Activated CD4-positive, alpha-beta memory T cell treated with anti-CD3 and anti-CD28 coated beads for 36 hours (primary cell): ENCODE results near the gene GCNT1. TPM values are rescaled to one million over a fixed set of nuclear protein-coding genes. Genes with fewer than 3 reads are reported as not detected.
"Not testable (repeated sequence)": the region's sequence is repeated elsewhere in the genome, so short reads cannot be mapped to it uniquely, and the experiment has no call there.

Source experiments
- CTCF ChIA-PET: fragments of 350-600 bp; sonication (Branson Sonifier 250); formaldehyde crosslinking; loops from one replicate; lab custom pipeline; 2021; ENCODE audit warnings: antibody characterized with exemption, inconsistent platforms; lab: Charles Lee
- POLR2A ChIA-PET: fragments of 350-600 bp; sonication (Branson Sonifier 250); formaldehyde crosslinking; loops from one replicate; lab custom pipeline; 2021; ENCODE audit warnings: antibody characterized with exemption; lab: Charles Lee
- DNase-seq: peaks from one replicate; pipeline ENCODE4 v3.0.0-alpha.2; 2020
- H3K27ac Mint-ChIP-seq: one replicate; pipeline ENCODE4 v1.8.0; 2021; ENCODE audit warnings: mixed read lengths
- H3K27me3 Mint-ChIP-seq: one replicate; pipeline ENCODE4 v1.8.0; 2021; ENCODE audit warnings: mixed read lengths
- H3K36me3 Mint-ChIP-seq: one replicate; pipeline ENCODE4 v1.8.0; 2021; ENCODE audit warnings: mixed read lengths
- H3K4me1 Mint-ChIP-seq: one replicate; pipeline ENCODE4 v1.8.0; 2021; ENCODE audit warnings: low read depth, mixed read lengths
- H3K4me3 Mint-ChIP-seq: one replicate; pipeline ENCODE4 v1.8.0; 2021; ENCODE audit warnings: mild to moderate bottlenecking, mixed read lengths
- H3K9me3 Mint-ChIP-seq: one replicate; pipeline ENCODE4 v1.8.0; 2021; ENCODE audit warnings: mixed read lengths
- intact Hi-C: fragments of 100-400 bp; cut with micrococcal nuclease; formaldehyde crosslinking; loops from one replicate; pipeline ENCODE4 v1.15.1; 2023
- total RNA-seq, 2 experiments: library from RNA; stranded (reverse); gene quantifications; one replicate each; pipeline ENCODE4 v1.2.3, GENCODE V29; 2021

GCNT1 gene
- total RNA-seq, 2 experiments from 2014 or later: 6.7 to 6.9 TPM

- H3K4me1 Mint-ChIP-seq: no peaks in the 10 kb centered on the region
These were observed 66.2 kb downstream of the GCNT1 start for GRCh38 chr9:76525196-76525595.

GRCh38 chr9:76526026-76526425, 67.0 kb downstream of the GCNT1 start:
- Mint-ChIP-seq H3K4me1 (peaks cover 5% of the 10 kb centered on the region), H3K27ac (no peak overlapping the region), H3K4me3 (no peak overlapping the region), H3K36me3 (no peaks in the 10 kb centered on the region), H3K27me3 (no peaks in the 10 kb centered on the region), H3K9me3 (no peaks in the 10 kb centered on the region)
- ChIA-PET POLR2A (no interaction called here), CTCF (no interaction called here)
- intact Hi-C loops: no loop called here
- DNase-seq: no peak

More at GRCh38 chr9:76525196-76525595, 66.2 kb downstream of the GCNT1 start:
- Mint-ChIP-seq H3K9me3 (no peaks in the 10 kb centered on the region), H3K4me3 (no peak overlapping the region), H3K27me3 (no peaks in the 10 kb centered on the region), H3K36me3 (no peaks in the 10 kb centered on the region), H3K27ac (no peak overlapping the region)
- intact Hi-C loops: no loop called here
- DNase-seq: no peak
- ChIA-PET POLR2A (no interaction called here), CTCF (no interaction called here)

- Mint-ChIP-seq H3K27ac (no peak overlapping the region), H3K9me3 (no peaks in the 10 kb centered on the region), H3K27me3 (no peaks in the 10 kb centered on the region), H3K36me3 (no peaks in the 10 kb centered on the region), H3K4me3 (no peak overlapping the region), H3K4me1 (peaks cover 7% of the 10 kb centered on the region)
- no peak for DNase-seq
- ChIA-PET CTCF (no interaction called here), POLR2A (no interaction called here)
- intact Hi-C loops: no loop called here
These were observed 69.1 kb downstream of the GCNT1 start for GRCh38 chr9:76528056-76528455.

GRCh38 chr9:76528642-76529190, 69.7 kb downstream of the GCNT1 start:
- POLR2A ChIA-PET: no interaction called here

GRCh38 chr9:76529653-76530052, 70.7 kb downstream of the GCNT1 start:
- Mint-ChIP-seq H3K4me3 (no peak overlapping the region), H3K9me3 (no peaks in the 10 kb centered on the region), H3K27ac (no peak overlapping the region), H3K4me1 (peaks cover 15% of the 10 kb centered on the region), H3K36me3 (no peaks in the 10 kb centered on the region), H3K27me3 (no peaks in the 10 kb centered on the region)
- ChIA-PET POLR2A (no interaction called here), CTCF (no interaction called here)
- intact Hi-C loops: no loop called here
- DNase-seq: no peak

More at GRCh38 chr9:76528642-76529190, 69.7 kb downstream of the GCNT1 start:
- H3K27me3 Mint-ChIP-seq: no peaks in the 10 kb centered on the region
- no peak overlapping the region for H3K4me3 Mint-ChIP-seq
- DNase-seq: no peak
- no peak overlapping the region for H3K27ac Mint-ChIP-seq
- intact Hi-C loops: no loop called here
- H3K9me3 Mint-ChIP-seq: no peaks in the 10 kb centered on the region
- H3K36me3 Mint-ChIP-seq: no peaks in the 10 kb centered on the region
- peaks cover 12% of the 10 kb centered on the region for H3K4me1 Mint-ChIP-seq
- CTCF ChIA-PET: no interaction called here

- CTCF ChIA-PET: no interaction called here
- no peak overlapping the region for H3K27ac Mint-ChIP-seq
- H3K4me3 Mint-ChIP-seq: no peak overlapping the region
- POLR2A ChIA-PET: no interaction called here
- H3K4me1 Mint-ChIP-seq: peaks cover 15% of the 10 kb centered on the region
- H3K36me3 Mint-ChIP-seq: no peaks in the 10 kb centered on the region
- H3K27me3 Mint-ChIP-seq: no peaks in the 10 kb centered on the region
- H3K9me3 Mint-ChIP-seq: no peaks in the 10 kb centered on the region
- no peak for DNase-seq
- intact Hi-C loops: no loop called here
These were observed 71.6 kb downstream of the GCNT1 start for GRCh38 chr9:76530458-76531110.

GRCh38 chr9:76531231-76531780, 72.3 kb downstream of the GCNT1 start:
- no peak overlapping the region for H3K27ac Mint-ChIP-seq
- no peaks in the 10 kb centered on the region for H3K36me3 Mint-ChIP-seq
- H3K9me3 Mint-ChIP-seq: no peaks in the 10 kb centered on the region
- H3K4me3 Mint-ChIP-seq: no peak overlapping the region
- intact Hi-C loops: no loop called here
- H3K27me3 Mint-ChIP-seq: no peaks in the 10 kb centered on the region
- ChIA-PET CTCF (no interaction called here), POLR2A (no interaction called here)
- H3K4me1 Mint-ChIP-seq: peaks cover 15% of the 10 kb centered on the region
- DNase-seq: no peak

GRCh38 chr9:76532877-76533276, 73.9 kb downstream of the GCNT1 start:
- peaks cover 15% of the 10 kb centered on the region for H3K4me1 Mint-ChIP-seq
- H3K27ac Mint-ChIP-seq, H3K36me3 Mint-ChIP-seq, H3K4me3 Mint-ChIP-seq, H3K9me3 Mint-ChIP-seq, H3K27me3 Mint-ChIP-seq, intact Hi-C loops, POLR2A ChIA-PET, DNase-seq: not testable (repeated sequence)
- CTCF ChIA-PET: interaction anchor here (0.7 kb wide), 1 partner anchor 172 kb away, joined by 3 read pairs; no protein-coding TSS in a partner anchor

- ChIA-PET CTCF (interaction anchor here (0.6 to 0.9 kb wide), 2 partner anchors 26 to 1500 kb away, joined by 3 read pairs; no protein-coding TSS in a partner anchor), POLR2A (no interaction called here)
- Mint-ChIP-seq H3K4me3 (no peak overlapping the region), H3K27ac (no peak overlapping the region), H3K9me3 (no peaks in the 10 kb centered on the region), H3K27me3 (no peaks in the 10 kb centered on the region), H3K36me3 (no peaks in the 10 kb centered on the region), H3K4me1 (peaks cover 15% of the 10 kb centered on the region)
- intact Hi-C loops: no loop called here
- no peak for DNase-seq
These were observed 75.0 kb downstream of the GCNT1 start for GRCh38 chr9:76534026-76534425.

- POLR2A ChIA-PET: no interaction called here
- Mint-ChIP-seq H3K4me1 (peaks cover 10% of the 10 kb centered on the region), H3K4me3 (no peak overlapping the region), H3K27me3 (no peaks in the 10 kb centered on the region), H3K36me3 (no peaks in the 10 kb centered on the region), H3K27ac (no peak overlapping the region), H3K9me3 (no peaks in the 10 kb centered on the region)
- CTCF ChIA-PET: no interaction called here
- intact Hi-C loops: no loop called here
- DNase-seq: no peak
These were observed 78.2 kb downstream of the GCNT1 start for GRCh38 chr9:76537150-76537646.

- H3K27me3 Mint-ChIP-seq: no peaks in the 10 kb centered on the region
- H3K4me3 Mint-ChIP-seq: no peak overlapping the region
- no peak overlapping the region for H3K27ac Mint-ChIP-seq
- DNase-seq: no peak
- intact Hi-C loops: no loop called here
- no peaks in the 10 kb centered on the region for H3K9me3 Mint-ChIP-seq
- no peaks in the 10 kb centered on the region for H3K4me1 Mint-ChIP-seq
- ChIA-PET POLR2A (no interaction called here), CTCF (no interaction called here)
- H3K36me3 Mint-ChIP-seq: no peaks in the 10 kb centered on the region
These were observed 80.2 kb downstream of the GCNT1 start for GRCh38 chr9:76539180-76539579.

- ChIA-PET POLR2A (no interaction called here), CTCF (no interaction called here)
- H3K4me3 Mint-ChIP-seq: no peak overlapping the region
- H3K9me3 Mint-ChIP-seq: no peaks in the 10 kb centered on the region
- H3K27ac Mint-ChIP-seq: no peak overlapping the region
- intact Hi-C loops: no loop called here
- H3K27me3 Mint-ChIP-seq: no peaks in the 10 kb centered on the region
- H3K4me1 Mint-ChIP-seq: no peaks in the 10 kb centered on the region
- no peaks in the 10 kb centered on the region for H3K36me3 Mint-ChIP-seq
- DNase-seq: no peak
These were observed 83.4 kb downstream of the GCNT1 start for GRCh38 chr9:76542360-76542759.
